Measurements from ENCODE around the gene PYROXD2.

The PYROXD2 gene

DNA sequence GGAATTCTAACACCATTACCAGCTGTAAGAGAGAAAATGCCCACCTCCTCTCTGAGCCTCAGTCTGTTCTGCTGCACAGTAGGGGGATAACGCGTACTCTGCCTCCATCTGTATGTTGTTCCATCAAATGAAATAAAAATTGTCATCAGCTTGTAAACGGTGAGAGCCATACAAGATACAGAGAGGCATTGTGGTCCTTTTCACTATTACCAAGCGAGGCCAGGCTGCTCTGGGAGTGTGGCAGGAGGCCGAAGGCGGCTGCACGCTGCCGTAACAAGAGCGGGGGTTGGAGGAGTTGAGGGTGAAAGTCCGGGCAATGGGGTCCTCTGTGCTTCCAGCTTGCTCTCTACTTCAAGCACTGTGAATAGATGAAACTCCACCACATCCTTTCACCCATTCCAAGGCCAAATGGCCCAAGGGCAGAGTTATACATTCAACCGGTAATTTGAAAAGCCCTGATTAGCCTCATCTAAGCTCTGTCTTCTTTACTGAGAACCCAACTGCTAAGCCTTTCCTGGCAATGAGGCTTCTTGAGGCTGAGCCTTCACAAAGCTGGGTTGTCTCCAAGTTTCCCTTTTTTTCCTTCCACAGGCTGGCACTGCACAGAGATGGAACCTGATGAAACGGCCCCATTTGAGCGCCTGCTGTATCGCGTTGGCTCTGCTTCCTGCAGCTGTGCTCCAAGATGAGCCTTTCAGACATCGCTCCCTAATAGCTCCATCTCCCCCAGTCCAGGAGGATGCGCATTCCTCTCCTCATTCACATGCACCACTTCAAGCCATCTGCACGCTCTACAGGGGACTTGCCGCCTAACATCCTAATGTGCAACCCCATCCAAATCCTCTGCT is 47.2 kb downstream of the PYROXD2 start:
- Histone ChIP-seq H3K27ac (no peak overlapping the region), H3K27me3 (ENCODE audit: insufficient read depth, low read depth, severe bottlenecking) (no peaks in the 10 kb centered on the region), H3K4me3 (ENCODE audit: low read depth, low read length) (no peak overlapping the region), H3K36me3 (no peaks in the 10 kb centered on the region), H3K9me3 (ENCODE audit: severe bottlenecking) (no peaks in the 10 kb centered on the region)
- no peak for DNase-seq
- TF ChIP-seq, protein P1, sequence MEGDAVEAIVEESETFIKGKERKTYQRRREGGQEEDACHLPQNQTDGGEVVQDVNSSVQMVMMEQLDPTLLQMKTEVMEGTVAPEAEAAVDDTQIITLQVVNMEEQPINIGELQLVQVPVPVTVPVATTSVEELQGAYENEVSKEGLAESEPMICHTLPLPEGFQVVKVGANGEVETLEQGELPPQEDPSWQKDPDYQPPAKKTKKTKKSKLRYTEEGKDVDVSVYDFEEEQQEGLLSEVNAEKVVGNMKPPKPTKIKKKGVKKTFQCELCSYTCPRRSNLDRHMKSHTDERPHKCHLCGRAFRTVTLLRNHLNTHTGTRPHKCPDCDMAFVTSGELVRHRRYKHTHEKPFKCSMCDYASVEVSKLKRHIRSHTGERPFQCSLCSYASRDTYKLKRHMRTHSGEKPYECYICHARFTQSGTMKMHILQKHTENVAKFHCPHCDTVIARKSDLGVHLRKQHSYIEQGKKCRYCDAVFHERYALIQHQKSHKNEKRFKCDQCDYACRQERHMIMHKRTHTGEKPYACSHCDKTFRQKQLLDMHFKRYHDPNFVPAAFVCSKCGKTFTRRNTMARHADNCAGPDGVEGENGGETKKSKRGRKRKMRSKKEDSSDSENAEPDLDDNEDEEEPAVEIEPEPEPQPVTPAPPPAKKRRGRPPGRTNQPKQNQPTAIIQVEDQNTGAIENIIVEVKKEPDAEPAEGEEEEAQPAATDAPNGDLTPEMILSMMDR (IDR thresholded peaks at IDR 0.05; ENCODE audit: low read depth, low read length) = no peak

DNA sequence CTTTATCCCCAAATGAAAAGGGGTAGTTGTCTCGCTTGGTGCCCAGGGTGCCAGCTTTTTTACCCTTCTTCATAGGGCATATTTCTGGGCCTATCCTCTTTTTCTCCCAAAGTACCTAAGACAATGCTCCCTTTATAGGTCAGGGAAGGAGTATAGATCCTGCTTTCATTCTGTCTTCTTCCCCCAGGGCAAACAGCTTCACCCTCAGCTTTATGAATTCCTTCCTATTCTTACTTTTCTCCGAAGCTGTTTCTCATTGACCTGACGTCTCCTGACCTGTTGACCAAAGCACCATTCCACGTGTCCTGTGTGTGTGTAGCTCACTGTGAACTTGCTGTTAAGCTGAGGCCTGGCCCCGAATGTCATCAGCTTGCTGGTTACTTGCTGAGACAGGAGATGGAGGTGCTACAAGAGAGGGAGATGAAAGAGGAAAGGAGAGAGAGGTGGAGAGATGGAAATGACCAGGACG is 48.9 kb downstream of the PYROXD2 start:
- no peaks in the 10 kb centered on the region for H3K36me3 ChIP-seq
- H3K27ac ChIP-seq = no peak overlapping the region
- DNase-seq = no peak
- H3K27me3 ChIP-seq (ENCODE audit: insufficient read depth, low read depth, severe bottlenecking) = no peaks in the 10 kb centered on the region
- TF ChIP-seq, protein P1 (IDR thresholded peaks at IDR 0.05; ENCODE audit: low read depth, low read length) = no peak
- no peak overlapping the region for H3K4me3 ChIP-seq (ENCODE audit: low read depth, low read length)
- no peaks in the 10 kb centered on the region for H3K9me3 ChIP-seq (ENCODE audit: severe bottlenecking)

DNA sequence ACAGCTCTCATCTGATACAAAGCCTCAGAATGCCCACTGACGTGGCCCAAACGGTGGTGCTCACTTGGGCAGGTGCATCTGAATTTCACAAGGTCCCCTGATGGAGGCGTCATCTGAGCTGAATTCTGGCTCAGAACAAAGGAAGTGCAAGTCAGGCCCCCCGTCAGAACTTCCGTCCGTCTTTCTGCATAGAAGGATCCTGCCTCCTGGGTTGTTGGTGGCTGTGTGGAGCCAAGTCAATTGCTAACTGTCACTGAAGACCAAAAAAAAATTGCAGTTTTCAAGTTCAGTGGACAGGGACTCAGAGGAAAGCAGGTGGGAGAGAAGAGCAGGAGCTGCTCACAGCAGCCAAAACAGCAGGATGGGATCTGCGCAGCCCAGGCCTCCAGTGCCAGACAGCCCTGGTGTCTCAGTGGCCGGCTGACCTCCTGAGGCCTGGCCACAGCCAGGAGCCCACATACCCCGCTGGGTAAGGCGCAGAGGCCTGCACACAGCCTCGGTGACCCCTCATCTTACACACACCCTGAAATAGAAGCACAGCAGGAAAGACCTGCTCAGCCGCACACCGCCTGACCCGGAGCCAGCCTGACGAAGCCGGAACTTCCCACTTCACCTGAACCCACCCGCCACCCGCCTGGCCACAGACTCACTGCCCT is 49.4 kb downstream of the PYROXD2 start:
- H3K4me3 ChIP-seq (ENCODE audit: low read depth, low read length) = no peak overlapping the region
- H3K27me3 ChIP-seq (ENCODE audit: insufficient read depth, low read depth, severe bottlenecking) = no peaks in the 10 kb centered on the region
- no peaks in the 10 kb centered on the region for H3K36me3 ChIP-seq
- no peak for DNase-seq
- H3K9me3 ChIP-seq (ENCODE audit: severe bottlenecking) = no peaks in the 10 kb centered on the region
- TF ChIP-seq, protein P1 (IDR thresholded peaks at IDR 0.05; ENCODE audit: low read depth, low read length) = no peak
- no peak overlapping the region for H3K27ac ChIP-seq

DNA sequence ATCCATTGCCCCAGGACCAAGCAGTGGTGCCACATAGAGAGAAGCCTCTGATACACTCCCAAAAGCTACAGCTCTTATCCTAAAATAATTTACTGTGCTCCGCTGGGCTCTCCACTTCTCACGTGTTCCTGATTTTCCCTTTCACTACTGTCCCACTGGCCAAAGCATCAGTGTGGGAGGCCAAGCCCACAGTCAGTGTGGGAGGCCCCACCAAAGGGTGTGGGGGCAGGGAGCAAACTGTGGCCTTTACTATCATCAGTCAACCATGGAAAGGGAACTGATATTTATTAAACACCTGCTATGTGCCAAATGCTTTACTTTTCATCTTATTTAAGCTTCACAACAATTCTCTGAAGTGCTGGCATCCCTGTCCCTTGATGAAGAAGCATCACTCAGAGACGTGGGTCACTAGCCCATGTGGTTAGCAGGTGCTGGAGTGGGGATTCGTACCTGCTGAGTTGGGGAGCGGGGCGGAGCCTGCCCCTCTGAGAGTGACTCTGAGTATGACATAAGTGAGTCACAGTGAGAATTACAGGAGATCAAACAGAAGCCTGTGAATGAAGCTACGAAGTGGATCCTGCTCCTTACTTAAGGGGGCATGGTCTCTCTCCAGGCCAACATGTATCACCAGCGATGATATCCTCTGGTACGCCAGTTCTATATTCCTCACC is 50.4 kb downstream of the PYROXD2 start:
- no peaks in the 10 kb centered on the region for H3K9me3 ChIP-seq (ENCODE audit: severe bottlenecking)
- DNase-seq = no peak
- no peak overlapping the region for H3K4me3 ChIP-seq (ENCODE audit: low read depth, low read length)
- no peak overlapping the region for H3K27ac ChIP-seq
- H3K36me3 ChIP-seq = no peaks in the 10 kb centered on the region
- H3K27me3 ChIP-seq (ENCODE audit: insufficient read depth, low read depth, severe bottlenecking) = no peaks in the 10 kb centered on the region
- TF ChIP-seq, protein P1 (IDR thresholded peaks at IDR 0.05; ENCODE audit: low read depth, low read length) = no peak

DNA sequence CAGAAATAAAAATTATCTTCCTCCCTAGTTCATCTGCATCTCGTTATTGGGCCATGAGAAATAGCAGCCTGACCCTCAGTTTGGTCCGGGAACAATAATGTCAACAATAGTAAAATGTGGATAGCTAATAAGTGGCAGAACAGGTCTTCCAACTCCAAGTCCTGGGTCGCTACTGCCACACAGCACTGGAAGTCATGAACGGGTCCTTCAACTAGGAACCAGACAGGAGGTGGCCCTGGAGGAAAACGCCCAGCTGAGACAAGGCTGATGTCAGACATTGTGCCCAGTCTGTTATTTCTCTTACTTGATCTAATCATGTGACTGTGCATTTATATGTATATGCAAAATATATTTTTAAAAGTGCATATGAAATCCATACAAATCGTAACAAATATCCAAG is 51.8 kb downstream of the PYROXD2 start:
- no peak overlapping the region for H3K4me3 ChIP-seq (ENCODE audit: low read depth, low read length)
- no peak overlapping the region for H3K27ac ChIP-seq
- no peak for DNase-seq
- no peaks in the 10 kb centered on the region for H3K9me3 ChIP-seq (ENCODE audit: severe bottlenecking)
- H3K27me3 ChIP-seq (ENCODE audit: insufficient read depth, low read depth, severe bottlenecking) = no peaks in the 10 kb centered on the region
- TF ChIP-seq, protein P1 (IDR thresholded peaks at IDR 0.05; ENCODE audit: low read depth, low read length) = no peak
- no peaks in the 10 kb centered on the region for H3K36me3 ChIP-seq

Data from WERI-Rb-1 (cell line).